LoVo (cell line): ENCODE data around the gene OR5T1.

Experiments used
- DNase-seq: peaks from one replicate; pipeline ENCODE4 v3.0.0-alpha.2; 2016; ENCODE audit warnings: low spot score

OR5T1 gene

DNA sequence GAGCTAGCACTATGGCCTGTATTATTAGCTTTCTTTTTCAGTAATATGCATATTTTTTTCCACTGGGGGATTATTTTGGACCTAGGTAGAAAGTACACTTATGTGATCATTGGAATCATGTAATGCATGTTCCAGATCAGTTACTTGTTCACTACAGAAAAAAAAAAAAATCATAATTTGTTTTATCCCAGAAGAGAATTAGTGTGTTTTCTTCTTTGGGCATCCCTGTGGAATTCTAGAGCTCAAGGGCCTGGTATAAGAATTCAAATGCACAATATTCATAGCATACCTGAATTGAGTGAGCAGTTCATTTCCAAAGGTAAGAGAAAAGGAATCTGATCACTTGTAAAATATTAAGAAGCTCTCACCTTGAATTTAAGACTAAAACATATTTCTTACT is at the start of gene OR5T1:
OR5T1 (plus strand) TSS at position 301 of the 400 bp plus-strand sequence. CDS start 1,485 bp downstream, outside the sequence.
- DNase-seq, result no peak

DNA sequence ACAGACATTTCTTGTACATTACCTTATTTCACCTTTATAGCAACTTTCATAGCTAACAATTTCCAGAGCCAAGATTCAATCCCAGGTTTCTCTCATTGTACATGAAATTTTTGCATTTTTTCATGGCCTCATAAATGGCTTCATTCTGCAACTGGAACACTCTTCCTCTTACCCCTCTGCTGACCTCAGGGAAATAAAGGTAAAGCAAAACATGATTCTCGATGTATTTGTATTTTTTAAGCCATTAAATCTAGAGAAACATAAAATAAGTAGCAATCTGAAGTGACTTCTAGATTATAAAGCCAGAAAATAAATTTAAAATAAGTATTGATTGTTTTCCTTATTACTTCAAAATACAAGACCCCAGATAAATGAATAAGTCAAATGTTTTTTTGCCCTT is 39.8 kb upstream of the OR5T1 start, which contains the start of gene OR5T2:
OR5T2 (minus strand) TSS at position 101 of the 400 bp plus-strand sequence. CDS start 1,193 bp downstream, outside the sequence.
- DNase-seq, result no peak

DNA sequence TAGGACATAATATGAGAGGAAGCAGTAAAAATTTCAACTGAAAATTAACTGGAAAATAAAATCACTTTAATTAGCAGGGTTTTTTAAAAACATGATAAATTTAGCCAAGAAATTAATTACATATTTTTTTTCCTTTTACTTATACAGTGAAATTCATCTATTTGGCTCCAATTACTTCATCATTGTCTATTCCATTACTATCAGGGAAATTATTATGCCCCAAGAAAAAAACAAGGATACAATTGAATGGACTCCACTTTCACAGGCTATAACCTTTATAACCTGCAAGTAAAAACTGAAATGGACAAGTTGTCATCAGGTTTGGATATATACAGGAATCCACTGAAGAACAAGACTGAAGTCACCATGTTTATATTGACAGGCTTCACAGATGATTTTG is 22.0 kb upstream of the OR5T1 start, which contains the start of gene OR5T3:
OR5T3 (plus strand) TSS at position 301 of the 400 bp plus-strand sequence; CDS start at position 301, 0 bp downstream.
- DNase-seq, result no peak

DNA sequence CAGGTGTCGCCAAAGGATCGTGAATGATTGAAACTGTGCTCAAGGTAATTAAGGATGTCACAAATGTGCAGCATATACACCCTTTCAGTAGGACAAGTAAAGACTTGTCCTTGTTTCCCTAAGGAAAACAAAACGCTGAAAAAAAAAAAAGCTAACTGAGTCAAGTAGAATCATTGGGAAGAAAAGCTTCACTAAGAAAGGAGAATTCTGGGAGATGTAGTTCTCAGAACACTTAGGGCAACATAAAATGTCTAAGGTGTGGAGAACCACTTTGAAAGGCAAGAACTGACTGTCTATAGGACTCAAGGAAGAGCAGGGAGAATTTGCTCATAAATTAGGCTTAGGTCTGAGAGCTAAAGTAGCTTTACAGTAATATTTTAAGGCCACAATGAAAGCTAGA is 2.9 kb upstream of the OR5T1 start:
- peak; percentile 42 for DNase-seq

DNA sequence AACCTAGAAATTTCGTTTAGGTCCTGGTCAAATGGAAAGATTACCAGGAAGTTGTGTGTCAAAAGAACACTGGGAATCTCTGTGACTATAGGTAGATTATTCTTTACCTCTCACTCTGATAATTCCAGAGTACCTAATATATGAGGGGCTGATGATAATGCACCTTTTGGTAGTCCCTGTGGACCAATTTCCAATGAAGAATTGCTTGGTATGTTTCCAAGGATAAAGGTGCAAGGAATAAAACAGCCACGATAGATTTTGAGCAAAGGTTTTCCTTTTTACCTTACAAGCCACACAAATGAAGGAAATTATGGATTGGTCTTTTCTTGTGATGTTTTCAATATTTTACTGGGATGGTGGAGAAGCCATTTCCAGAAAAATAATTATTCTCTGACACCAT is 18.2 kb downstream of the OR5T1 start, which contains the start of gene OR8H1:
OR8H1 (minus strand) TSS at position 101 of the 400 bp plus-strand sequence. CDS start 1,192 bp downstream, outside the sequence.
- no peak for DNase-seq

DNA sequence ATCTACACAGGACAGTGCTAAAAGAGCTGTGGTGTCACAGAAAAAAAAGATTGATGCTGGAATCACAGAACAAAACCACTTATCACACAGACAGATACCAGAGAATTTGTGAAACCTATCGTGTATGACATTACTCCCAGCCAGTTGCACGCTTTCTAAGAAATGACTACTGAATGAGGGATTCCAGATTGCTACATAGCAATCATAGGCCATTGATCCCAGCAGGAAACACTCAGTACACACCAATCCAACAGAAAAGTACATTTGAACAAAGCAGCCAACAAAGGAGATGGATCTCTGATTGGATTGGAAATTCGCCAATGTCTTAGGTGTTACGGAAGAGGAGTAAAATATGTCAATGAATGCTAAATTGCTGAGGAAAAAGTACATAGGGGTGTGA is 22.9 kb downstream of the OR5T1 start:
- DNase-seq, result no peak

DNA sequence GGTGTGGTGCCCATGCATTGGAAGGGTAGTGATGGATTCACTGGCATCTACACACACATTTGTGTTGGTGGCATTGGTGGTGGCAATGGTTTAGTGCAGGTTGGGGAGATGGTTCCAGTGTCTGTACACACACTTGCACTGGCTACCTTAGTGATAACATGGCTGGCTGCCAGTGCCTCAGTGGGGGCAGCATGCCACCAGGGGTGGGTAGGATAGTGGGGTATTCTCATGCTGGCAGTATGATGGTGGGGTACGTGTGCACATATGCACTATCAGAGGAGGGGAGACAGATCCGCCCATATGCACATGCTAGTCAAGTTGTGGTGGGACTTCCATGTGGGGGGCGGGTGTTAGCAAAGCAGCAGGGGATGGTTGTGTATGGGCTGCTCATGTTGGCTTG is 33.9 kb downstream of the OR5T1 start:
- DNase-seq, result no peak

DNA sequence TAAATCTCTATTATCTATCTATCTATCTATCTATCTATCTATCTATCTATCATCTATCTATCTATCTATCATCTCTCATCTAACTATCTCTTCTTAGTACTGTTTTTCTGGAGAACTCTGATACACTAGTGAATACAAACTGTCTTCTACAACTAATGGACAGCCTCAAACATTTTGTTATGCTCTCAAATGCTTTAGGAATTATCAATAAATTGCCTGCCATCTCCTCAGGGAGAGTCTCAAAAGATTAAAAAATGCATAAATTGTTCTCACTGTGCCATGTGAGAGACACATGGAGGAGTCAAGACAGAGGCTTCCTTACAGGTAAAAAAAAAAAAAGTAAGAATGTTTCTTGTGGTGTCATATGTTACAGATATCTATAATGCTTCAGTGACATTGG is 40.9 kb downstream of the OR5T1 start, which contains the start of gene OR8K3:
OR8K3 (plus strand) TSS at position 301 of the 400 bp plus-strand sequence. CDS start 3,163 bp downstream, outside the sequence.
- no peak for DNase-seq
